RPMI7951 (cell line): ENCODE results near the gene ELOVL1. TPM values are rescaled to one million over a fixed set of nuclear protein-coding genes. Genes with fewer than 3 reads are reported as not detected.
"Not testable (repeated sequence)": the region's sequence is repeated elsewhere in the genome, so short reads cannot be mapped to it uniquely, and the experiment has no call there.

ENCODE experiments used
- DNase-seq: peaks from one replicate; pipeline ENCODE4 v3.0.0-alpha.2; 2012; ENCODE audit warnings: low read depth
- total RNA-seq: library from RNA; depleted of rRNA; stranded (reverse); fragments of >200 nt; shearing (Covaris generic); gene quantifications from 2 replicates; pipeline ENCODE4 v1.2.3, GENCODE V29; 2014

Gene ELOVL1
- total RNA-seq, 1 experiment from 2014 or later = 147 TPM

GRCh38 chr1:43382027-43382779 lies 14.4 kb upstream of the ELOVL1 start:
- DNase-seq = peak; percentile 41

GRCh38 chr1:43381612-43382011 lies 13.8 kb upstream of the ELOVL1 start:
- peak; percentile 53 for DNase-seq

GRCh38 chr1:43379476-43379875 lies 11.7 kb upstream of the ELOVL1 start:
- DNase-seq = no peak

GRCh38 chr1:43377831-43378230 lies 10.0 kb upstream of the ELOVL1 start:
- DNase-seq = no peak

GRCh38 chr1:43376723-43377235 lies 9.0 kb upstream of the ELOVL1 start:
- DNase-seq = no peak

- peak; percentile 81 for DNase-seq
Measured at GRCh38 chr1:43373066-43373940, 5.5 kb upstream of the ELOVL1 start.

- no peak for DNase-seq
Measured at GRCh38 chr1:43372172-43372571, 4.4 kb upstream of the ELOVL1 start.

GRCh38 chr1:43370564-43370963 lies 2.8 kb upstream of the ELOVL1 start:
- DNase-seq = no peak

- DNase-seq = not testable (repeated sequence)
Measured at GRCh38 chr1:43369779-43370178, 2.0 kb upstream of the ELOVL1 start.

- DNase-seq = no peak
Measured at GRCh38 chr1:43368646-43369020, 822 bp upstream of the ELOVL1 start.

GRCh38 chr1:43367026-43367903 lies 546 bp downstream of the ELOVL1 start:
- DNase-seq = no peak

- DNase-seq = no peak
Measured at GRCh38 chr1:43366601-43367025, 1.2 kb downstream of the ELOVL1 start.

GRCh38 chr1:43366179-43366578 lies 1.6 kb downstream of the ELOVL1 start:
- DNase-seq = no peak

GRCh38 chr1:43365678-43366077 lies 2.1 kb downstream of the ELOVL1 start:
- DNase-seq = no peak

GRCh38 chr1:43363935-43364525 lies 3.8 kb downstream of the ELOVL1 start:
- DNase-seq = no peak

GRCh38 chr1:43363283-43363934 lies 4.4 kb downstream of the ELOVL1 start:
- peak; percentile 41 for DNase-seq

- DNase-seq = peak; percentile 49
Measured at GRCh38 chr1:43360616-43361015, 7.2 kb downstream of the ELOVL1 start.

GRCh38 chr1:43359696-43360095 lies 8.1 kb downstream of the ELOVL1 start:
- DNase-seq = peak; percentile 58

GRCh38 chr1:43358746-43359693 lies 8.8 kb downstream of the ELOVL1 start, which contains the start of gene CDC20:
TSS of gene CDC20 (plus strand) at chr1:43358981. CDS start at chr1:43359216, 235 bp downstream.
- peak; percentile 98 for DNase-seq
